Gastroesophageal sphincter (tissue), 4 donors: ENCODE measurements around the gene PHACTR1. TPM values are rescaled to one million over a fixed set of nuclear protein-coding genes. Genes with fewer than 3 reads are reported as not detected.

Source experiments
- ATAC-seq: fragments of 150-250 bp; one replicate; pipeline ENCODE4 v1.9.1; 2016; ENCODE audit warnings: mild to moderate bottlenecking, moderate library complexity
- H3K27ac ChIP-seq, 4 donors: fragments of 200-600 bp; sonication (generic) in 3 of 4; 1 replicate in 3 of 4; 2 replicates in 1 of 4; pipeline ENCODE4 v1.5.1; 2016 to 2019
- H3K27me3 ChIP-seq: fragments of 200-600 bp; sonication (generic); one replicate; pipeline ENCODE4 v1.5.1; 2019
- H3K36me3 ChIP-seq, 2 donors: fragments of 200-600 bp; sonication (generic); one replicate each; pipeline ENCODE4 v1.5.1; 2019; ENCODE audit warnings: control low read depth in 1 of 2
- H3K4me1 ChIP-seq, 3 donors: fragments of 200-600 bp; sonication (generic); 1 replicate in 2 of 3; 2 replicates in 1 of 3; pipeline ENCODE4 v1.5.1; 2016 to 2019; ENCODE audit warnings: control low read depth in 2 of 3
- H3K4me3 ChIP-seq, 2 donors: fragments of 200-600 bp; sonication (generic); one replicate each; pipeline ENCODE4 v1.5.1; 2019; ENCODE audit warnings: mild to moderate bottlenecking in 1 of 2, moderate library complexity in 1 of 2
- H3K9me3 ChIP-seq, 3 donors: fragments of 200-600 bp; sonication (generic); one replicate each; pipeline ENCODE4 v1.5.1; 2017 to 2019; ENCODE audit warnings: control low read depth in 2 of 3
- CTCF ChIP-seq, 4 experiments: fragments of 200-600 bp in 2 of 4; fragments of 450-650 bp in 2 of 4; sonication (generic) in 1 of 4; IDR thresholded peaks; one replicate each; pipeline ENCODE4 v1.5.1; 2017 to 2019; ENCODE audit warnings: antibody characterized with exemption in 4 of 4, mild to moderate bottlenecking in 2 of 4, moderate library complexity in 2 of 4
- EP300 ChIP-seq: sonication (generic); formaldehyde crosslinking; IDR thresholded peaks from one replicate; pipeline ENCODE4 v1.6.1; 2017; ENCODE audit warnings: antibody characterized with exemption, mild to moderate bottlenecking
- POLR2A ChIP-seq, 2 donors: fragments of 450-650 bp; IDR thresholded peaks; one replicate each; pipeline ENCODE4 v1.6.1; 2017; ENCODE audit warnings: antibody characterized with exemption in 2 of 2, mild to moderate bottlenecking in 2 of 2, moderate library complexity in 1 of 2
- POLR2AphosphoS5 ChIP-seq: sonication (generic); formaldehyde crosslinking; IDR thresholded peaks from one replicate; pipeline ENCODE4 v1.6.1; 2017; ENCODE audit warnings: antibody characterized with exemption
- WGBS, 2 donors: methylation state at CpG; one replicate each; pipeline ENCODE4 v1.1.5; 2018; ENCODE audit warnings: low coverage in 1 of 2; 5-methylcytosine and 5-hydroxymethylcytosine counted together
- total RNA-seq, 4 donors: library from RNA; depleted of rRNA; stranded (reverse); fragments of >200 nt; gene quantifications; one replicate each; pipeline ENCODE4 v1.1.0, GENCODE V29; 2016

The PHACTR1 gene
- total RNA-seq, 4 donors from 2014 or later = 0.20 to 27.3 (median 2.2) TPM

GRCh38 chr6:12766365-12766764 lies 49.8 kb downstream of the PHACTR1 start:
- Histone ChIP-seq H3K9me3 (no peaks in the 10 kb centered on the region), H3K27me3 (peaks cover 26% of the 10 kb centered on the region), H3K27ac (no peak overlapping the region), H3K4me3 (no peak overlapping the region), H3K36me3 (no peaks in the 10 kb centered on the region), H3K4me1 (no peaks in the 10 kb centered on the region)
- no peak for TF ChIP-seq POLR2AphosphoS5
- no peak for TF ChIP-seq POLR2A (IDR thresholded peaks at IDR 0.05)
- no peak for TF ChIP-seq EP300
- TF ChIP-seq CTCF (IDR thresholded peaks at IDR 0.05) = no peak
- no peak for ATAC-seq
- 78 to 79% methylated on average over 3 of the region's 3 CpGs for WGBS, 2 donors

- Histone ChIP-seq H3K27ac (no peak overlapping the region), H3K27me3 (peaks cover 27% of the 10 kb centered on the region), H3K36me3 (no peaks in the 10 kb centered on the region), H3K4me3 (no peak overlapping the region), H3K4me1 (no peaks in the 10 kb centered on the region), H3K9me3 (no peaks in the 10 kb centered on the region)
- no peak for TF ChIP-seq POLR2A (IDR thresholded peaks at IDR 0.05)
- no peak for TF ChIP-seq CTCF (IDR thresholded peaks at IDR 0.05)
- WGBS, 2 donors = 94 to 95% methylated on average over 3 of the region's 3 CpGs
- no peak for ATAC-seq
These were observed 50.4 kb downstream of the PHACTR1 start for GRCh38 chr6:12767016-12767415.

- TF ChIP-seq POLR2AphosphoS5 (no peak), CTCF (IDR thresholded peaks at IDR 0.05) (no peak)
- Histone ChIP-seq H3K9me3 (no peaks in the 10 kb centered on the region), H3K4me1 (no peaks in the 10 kb centered on the region), H3K27ac (no peak overlapping the region), H3K27me3 (peaks cover 30% of the 10 kb centered on the region), H3K36me3 (no peaks in the 10 kb centered on the region), H3K4me3 (no peak overlapping the region)
- ATAC-seq = no peak
- whole genome bisulfite sequencing, 2 donors = 52% methylated on average over 5 to 9 of the region's 9 CpGs
These were observed 53.1 kb downstream of the PHACTR1 start for GRCh38 chr6:12769556-12770256.

GRCh38 chr6:12772416-12772815 lies 55.8 kb downstream of the PHACTR1 start:
- peaks cover 32% of the 10 kb centered on the region for H3K27me3 ChIP-seq
- TF ChIP-seq EP300 = no peak
- no peak for TF ChIP-seq POLR2A (IDR thresholded peaks at IDR 0.05)
- TF ChIP-seq CTCF (IDR thresholded peaks at IDR 0.05) = no peak
- TF ChIP-seq POLR2AphosphoS5 = no peak
- no peaks in the 10 kb centered on the region for H3K36me3 ChIP-seq
- H3K27ac ChIP-seq = no peak overlapping the region
- no peak for ATAC-seq
- 31 to 69% methylated on average over 3 of the region's 3 CpGs for WGBS, 2 donors
- H3K9me3 ChIP-seq = no peaks in the 10 kb centered on the region
- H3K4me3 ChIP-seq = no peak overlapping the region
- H3K4me1 ChIP-seq = no peaks in the 10 kb centered on the region

GRCh38 chr6:12776291-12776690 lies 59.7 kb downstream of the PHACTR1 start:
- no peaks in the 10 kb centered on the region for H3K4me1 ChIP-seq
- peaks cover 23% of the 10 kb centered on the region for H3K27me3 ChIP-seq
- no peak overlapping the region for H3K27ac ChIP-seq
- 71 to 75% methylated on average over 3 to 4 of the region's 4 CpGs for WGBS, 2 donors
- H3K9me3 ChIP-seq = no peaks in the 10 kb centered on the region
- no peak for ATAC-seq
- H3K4me3 ChIP-seq = no peak overlapping the region
- H3K36me3 ChIP-seq = no peaks in the 10 kb centered on the region
- TF ChIP-seq CTCF (IDR thresholded peaks at IDR 0.05) = no peak
- no peak for TF ChIP-seq POLR2A (IDR thresholded peaks at IDR 0.05)
- TF ChIP-seq POLR2AphosphoS5 = no peak
- no peak for TF ChIP-seq EP300
